DND-41 (cell line): Measurements from ENCODE around the gene WIPI1.

Experiments
- EZH2 ChIP-seq: IDR thresholded peaks from 3 replicates; pipeline ENCODE4 v1.6.1; 2012; ENCODE audit warnings: borderline replicate concordance, low read depth, mild to moderate bottlenecking, moderate library complexity, low read length, inconsistent platforms; ENCODE audit not compliant: severe bottlenecking
- TF ChIP-seq, protein P1 (sequence below): IDR thresholded peaks from 2 replicates; pipeline ENCODE4 v1.5.1; 2012; ENCODE audit warnings: borderline replicate concordance, low read length, moderate library complexity, mild to moderate bottlenecking; ENCODE audit not compliant: poor library complexity, severe bottlenecking; ENCODE audit errors: extremely low read depth

DNA sequence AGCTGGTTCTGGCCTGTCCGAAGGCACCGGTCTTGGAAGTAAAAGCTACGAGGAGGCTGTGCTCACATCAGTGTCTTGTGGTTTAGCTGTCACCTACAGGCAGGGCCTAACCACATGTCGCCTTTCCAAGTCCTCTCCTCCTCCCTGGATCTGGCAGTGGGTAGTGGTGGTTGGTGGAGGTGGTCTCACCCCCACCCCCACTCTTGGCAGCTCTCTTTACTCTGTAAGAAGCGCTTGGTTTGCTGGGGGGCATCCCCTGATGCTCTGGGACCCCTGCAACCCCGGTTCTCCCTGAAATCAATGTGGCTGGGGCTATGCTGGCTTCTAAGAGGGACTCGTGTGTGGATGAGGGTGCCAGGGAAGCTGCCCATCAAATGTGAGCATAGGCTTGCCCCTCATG lies 68.3 kb downstream of the WIPI1 start:
- TF ChIP-seq, protein P1, sequence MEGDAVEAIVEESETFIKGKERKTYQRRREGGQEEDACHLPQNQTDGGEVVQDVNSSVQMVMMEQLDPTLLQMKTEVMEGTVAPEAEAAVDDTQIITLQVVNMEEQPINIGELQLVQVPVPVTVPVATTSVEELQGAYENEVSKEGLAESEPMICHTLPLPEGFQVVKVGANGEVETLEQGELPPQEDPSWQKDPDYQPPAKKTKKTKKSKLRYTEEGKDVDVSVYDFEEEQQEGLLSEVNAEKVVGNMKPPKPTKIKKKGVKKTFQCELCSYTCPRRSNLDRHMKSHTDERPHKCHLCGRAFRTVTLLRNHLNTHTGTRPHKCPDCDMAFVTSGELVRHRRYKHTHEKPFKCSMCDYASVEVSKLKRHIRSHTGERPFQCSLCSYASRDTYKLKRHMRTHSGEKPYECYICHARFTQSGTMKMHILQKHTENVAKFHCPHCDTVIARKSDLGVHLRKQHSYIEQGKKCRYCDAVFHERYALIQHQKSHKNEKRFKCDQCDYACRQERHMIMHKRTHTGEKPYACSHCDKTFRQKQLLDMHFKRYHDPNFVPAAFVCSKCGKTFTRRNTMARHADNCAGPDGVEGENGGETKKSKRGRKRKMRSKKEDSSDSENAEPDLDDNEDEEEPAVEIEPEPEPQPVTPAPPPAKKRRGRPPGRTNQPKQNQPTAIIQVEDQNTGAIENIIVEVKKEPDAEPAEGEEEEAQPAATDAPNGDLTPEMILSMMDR, result no peak
- TF ChIP-seq EZH2, result no peak
